ENCODE measurements around the gene SH2D1A.

DNA sequence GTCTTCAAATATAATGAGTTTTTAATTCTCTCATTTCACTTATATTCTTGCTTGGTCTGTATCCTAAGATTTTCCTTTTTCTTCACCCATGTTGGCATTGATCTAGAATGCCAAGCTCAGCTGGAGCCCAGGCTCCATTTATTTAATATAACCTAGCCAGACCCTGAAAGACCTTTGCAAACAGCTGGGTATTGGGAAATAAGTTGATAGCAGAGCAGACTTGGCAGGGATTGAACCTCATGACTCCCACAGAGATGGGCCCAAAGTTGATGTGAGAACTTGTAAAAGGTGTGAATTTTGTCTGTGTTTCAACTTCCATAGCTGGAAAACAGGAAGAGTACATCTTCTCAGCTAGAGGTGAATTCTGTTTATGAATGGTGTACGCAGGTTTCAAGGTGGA is 59.5 kb downstream of the SH2D1A start:
- no peak for TF ChIP-seq YY1 (IDR thresholded peaks at IDR 0.05; ENCODE audit: low read depth)
- TF ChIP-seq, protein P1, sequence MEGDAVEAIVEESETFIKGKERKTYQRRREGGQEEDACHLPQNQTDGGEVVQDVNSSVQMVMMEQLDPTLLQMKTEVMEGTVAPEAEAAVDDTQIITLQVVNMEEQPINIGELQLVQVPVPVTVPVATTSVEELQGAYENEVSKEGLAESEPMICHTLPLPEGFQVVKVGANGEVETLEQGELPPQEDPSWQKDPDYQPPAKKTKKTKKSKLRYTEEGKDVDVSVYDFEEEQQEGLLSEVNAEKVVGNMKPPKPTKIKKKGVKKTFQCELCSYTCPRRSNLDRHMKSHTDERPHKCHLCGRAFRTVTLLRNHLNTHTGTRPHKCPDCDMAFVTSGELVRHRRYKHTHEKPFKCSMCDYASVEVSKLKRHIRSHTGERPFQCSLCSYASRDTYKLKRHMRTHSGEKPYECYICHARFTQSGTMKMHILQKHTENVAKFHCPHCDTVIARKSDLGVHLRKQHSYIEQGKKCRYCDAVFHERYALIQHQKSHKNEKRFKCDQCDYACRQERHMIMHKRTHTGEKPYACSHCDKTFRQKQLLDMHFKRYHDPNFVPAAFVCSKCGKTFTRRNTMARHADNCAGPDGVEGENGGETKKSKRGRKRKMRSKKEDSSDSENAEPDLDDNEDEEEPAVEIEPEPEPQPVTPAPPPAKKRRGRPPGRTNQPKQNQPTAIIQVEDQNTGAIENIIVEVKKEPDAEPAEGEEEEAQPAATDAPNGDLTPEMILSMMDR (IDR thresholded peaks at IDR 0.05): no peak
- TF ChIP-seq, protein P2, sequence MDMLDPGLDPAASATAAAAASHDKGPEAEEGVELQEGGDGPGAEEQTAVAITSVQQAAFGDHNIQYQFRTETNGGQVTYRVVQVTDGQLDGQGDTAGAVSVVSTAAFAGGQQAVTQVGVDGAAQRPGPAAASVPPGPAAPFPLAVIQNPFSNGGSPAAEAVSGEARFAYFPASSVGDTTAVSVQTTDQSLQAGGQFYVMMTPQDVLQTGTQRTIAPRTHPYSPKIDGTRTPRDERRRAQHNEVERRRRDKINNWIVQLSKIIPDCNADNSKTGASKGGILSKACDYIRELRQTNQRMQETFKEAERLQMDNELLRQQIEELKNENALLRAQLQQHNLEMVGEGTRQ (IDR thresholded peaks at IDR 0.05; ENCODE audit: borderline replicate concordance, low read depth, low read length): no peak
- TF ChIP-seq JUND (IDR thresholded peaks at IDR 0.05): no peak
